GM12878 (cell line): ENCODE measurements around the gene LORICRIN. TPM values are rescaled to one million over a fixed set of nuclear protein-coding genes. Genes with fewer than 3 reads are reported as not detected.
A peak's percentile ranks its signal among the peaks of the same experiment; 100 is the strongest.

Source experiments
- ASH2L ChIP-seq: fragments of 300-600, 200-600 bp; sonication (generic); IDR thresholded peaks from 2 replicates; pipeline ENCODE4 v1.6.1; 2017; ENCODE audit warnings: low read depth, mild to moderate bottlenecking, borderline replicate concordance
- ATF7 ChIP-seq: fragments of 450-650 bp; IDR thresholded peaks from 2 replicates; pipeline ENCODE4 v1.6.1; 2016; ENCODE audit warnings: low read depth, mild to moderate bottlenecking
- CEBPB ChIP-seq, 2 experiments: fragments of 150-350 bp in 1 of 2; IDR thresholded peaks; 2 replicates each; pipeline ENCODE4 v1.6.1; 2012 to 2014; ENCODE audit warnings: low read depth in 2 of 2, low read length in 2 of 2, borderline replicate concordance in 1 of 2, inconsistent platforms in 1 of 2
- EP300 ChIP-seq, 2 experiments: fragments of 150-350 bp in 1 of 2; IDR thresholded peaks; 2 replicates each; pipeline ENCODE4 v1.6.1; 2011 to 2012; ENCODE audit warnings: low read depth in 2 of 2, low read length in 2 of 2, borderline replicate concordance in 1 of 2, improper control_type of control experiment in 1 of 2, inconsistent platforms in 1 of 2; ENCODE audit not compliant: control insufficient read depth in 1 of 2
- HDAC6 ChIP-seq: fragments of 200-600 bp; sonication (generic); IDR thresholded peaks from one replicate; pipeline ENCODE4 v1.8.0; 2017; ENCODE audit warnings: antibody characterized with exemption; ENCODE audit not compliant: unreplicated experiment
- HDGF ChIP-seq: fragments of 450-650 bp; IDR thresholded peaks from 2 replicates; pipeline ENCODE4 v1.6.1; 2016; ENCODE audit warnings: antibody characterized with exemption
- IKZF1 ChIP-seq: fragments of 450-650 bp; conservative IDR thresholded peaks from 2 replicates; pipeline ENCODE4 v1.6.1; 2017; ENCODE audit warnings: antibody characterized with exemption, mild to moderate bottlenecking
- MTA2 ChIP-seq: fragments of 450-650 bp; IDR thresholded peaks from 2 replicates; pipeline ENCODE4 v1.6.1; 2016; ENCODE audit warnings: low read depth, mild to moderate bottlenecking, moderate library complexity
- MYC ChIP-seq: IDR thresholded peaks from 2 replicates; pipeline ENCODE4 v1.6.1; 2011; ENCODE audit warnings: mild to moderate bottlenecking, low read length, moderate library complexity, inconsistent platforms; ENCODE audit not compliant: insufficient read depth, insufficient replicate concordance, insufficient read length, severe bottlenecking
- NFYA ChIP-seq: IDR thresholded peaks from 2 replicates; pipeline ENCODE4 v1.6.1; 2011; ENCODE audit warnings: low read depth, mild to moderate bottlenecking, low read length, improper control_type of control experiment, borderline replicate concordance
- POU2F2 ChIP-seq: IDR thresholded peaks from 3 replicates; pipeline ENCODE4 v1.6.1; 2011; ENCODE audit warnings: low read depth, mild to moderate bottlenecking, low read length, borderline replicate concordance
- RBBP5 ChIP-seq: fragments of 200-600 bp; sonication (generic); conservative IDR thresholded peaks from 2 replicates; pipeline ENCODE4 v1.6.1; 2016
- RELA ChIP-seq: fragments of 450-650 bp; IDR thresholded peaks from 2 replicates; pipeline ENCODE4 v1.8.0; 2014; ENCODE audit warnings: borderline replicate concordance; ENCODE audit not compliant: partially characterized antibody
- SIN3A ChIP-seq: IDR thresholded peaks from 2 replicates; pipeline ENCODE4 v1.6.1; 2012; ENCODE audit warnings: low read depth, low read length, improper control_type of control experiment
- SMAD5 ChIP-seq: IDR thresholded peaks from 2 replicates; pipeline ENCODE4 v1.6.1; 2016; ENCODE audit warnings: antibody characterized with exemption, low read depth
- TAF1 ChIP-seq: IDR thresholded peaks from 2 replicates; pipeline ENCODE4 v1.6.1; 2011; ENCODE audit warnings: mild to moderate bottlenecking, low read depth, low read length, borderline replicate concordance
- polyA plus RNA-seq, 11 experiments: library from polyadenylated mRNA; depleted of rRNA in 4 of 11; unstranded in 6 of 11; stranded (reverse) in 5 of 11; fragments of >200 nt; fragmentation: Nextera tagmentation in 4 of 11; fragmentation: Illumina TruSeq in 1 of 11; extraction: Ambion mirVana in 4 of 11; extraction: Trizol in 1 of 11; gene quantifications; 1 replicate in 1 of 11; 2 replicates in 10 of 11; pipeline versions ENCODE4 v1.2.1 to v1.2.3, GENCODE V29; 2011 to 2016; ENCODE audit warnings: inconsistent platforms in 2 of 11, missing spikeins in 2 of 11, low read depth in 1 of 11
- total RNA-seq, 4 experiments: library from RNA; depleted of rRNA in 3 of 4; stranded (reverse); fragments of >200 nt in 3 of 4; fragmentation: Illumina TruSeq in 1 of 4; extraction: Trizol in 1 of 4; gene quantifications; 2 replicates each; pipeline versions ENCODE4 v1.2.1 to v1.2.3, GENCODE V29; 2013 to 2021
- TF ChIP-seq, protein P1 (sequence below): fragments of 450-650 bp; IDR thresholded peaks from 2 replicates; pipeline ENCODE4 v1.6.1; 2017; ENCODE audit warnings: mild to moderate bottlenecking, moderate library complexity
- TF ChIP-seq, protein P2 (sequence below): fragments of 450-650 bp; formaldehyde crosslinking; IDR thresholded peaks from 2 replicates; pipeline ENCODE4 v1.5.0; 2022; ENCODE audit warnings: mild to moderate bottlenecking, missing genetic modification characterization
- TF ChIP-seq, protein P3 (sequence below): fragments of 450-650 bp; IDR thresholded peaks from 2 replicates; pipeline ENCODE4 v1.6.1; 2017; ENCODE audit warnings: mild to moderate bottlenecking
- TF ChIP-seq, protein P4 (sequence below): IDR thresholded peaks from 2 replicates; pipeline ENCODE4 v1.6.1; 2011; ENCODE audit warnings: mild to moderate bottlenecking, low read depth, low read length, moderate library complexity; ENCODE audit not compliant: insufficient replicate concordance

Gene LORICRIN
- total and polyA plus RNA-seq, 10 of the 15 experiments (the other 5 are each of a cell fraction or from before 2014, with no cell fraction given): 0.06 to 0.37 TPM; not detected in 8

DNA sequence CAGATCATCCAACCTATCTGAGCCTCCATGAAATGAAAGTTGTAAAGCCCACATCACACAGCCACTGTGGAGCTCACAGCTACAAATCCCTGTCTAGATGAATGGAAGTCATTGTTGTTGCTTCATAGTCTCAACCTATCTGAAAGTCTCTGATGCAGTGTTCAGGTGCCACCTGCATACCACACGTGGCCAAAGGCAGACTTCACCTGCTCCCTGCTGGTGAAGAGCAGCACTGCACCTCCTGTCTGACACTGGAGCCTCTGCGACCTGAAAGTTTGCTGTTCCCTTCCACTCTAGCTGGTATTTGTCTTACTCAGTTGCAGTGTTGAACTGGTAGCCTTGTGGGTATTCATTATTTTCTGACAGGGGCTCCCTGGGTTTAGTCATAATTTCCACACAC is 18.4 kb downstream of the LORICRIN start (continued):
- TF ChIP-seq RELA (no peak), SMAD5 (no peak), MTA2 (no peak), ASH2L (no peak), EP300 (IDR thresholded peaks at IDR 0.05; ENCODE audit: borderline replicate concordance in 1 of 2, control insufficient read depth in 1 of 2, low read depth in 2 of 2, low read length in 2 of 2) (no peak), SIN3A (no peak), IKZF1 (no peak), HDGF (no peak), NFYA (no peak), CEBPB (IDR thresholded peaks at IDR 0.05; ENCODE audit: borderline replicate concordance in 1 of 2, low read depth in 2 of 2, low read length in 2 of 2) (no peak), HDAC6 (no peak), TAF1 (no peak), RBBP5 (no peak), MYC (no peak), POU2F2 (no peak; the same call in 2 of the 3 replicates), ATF7 (no peak)
- TF ChIP-seq, protein P1, sequence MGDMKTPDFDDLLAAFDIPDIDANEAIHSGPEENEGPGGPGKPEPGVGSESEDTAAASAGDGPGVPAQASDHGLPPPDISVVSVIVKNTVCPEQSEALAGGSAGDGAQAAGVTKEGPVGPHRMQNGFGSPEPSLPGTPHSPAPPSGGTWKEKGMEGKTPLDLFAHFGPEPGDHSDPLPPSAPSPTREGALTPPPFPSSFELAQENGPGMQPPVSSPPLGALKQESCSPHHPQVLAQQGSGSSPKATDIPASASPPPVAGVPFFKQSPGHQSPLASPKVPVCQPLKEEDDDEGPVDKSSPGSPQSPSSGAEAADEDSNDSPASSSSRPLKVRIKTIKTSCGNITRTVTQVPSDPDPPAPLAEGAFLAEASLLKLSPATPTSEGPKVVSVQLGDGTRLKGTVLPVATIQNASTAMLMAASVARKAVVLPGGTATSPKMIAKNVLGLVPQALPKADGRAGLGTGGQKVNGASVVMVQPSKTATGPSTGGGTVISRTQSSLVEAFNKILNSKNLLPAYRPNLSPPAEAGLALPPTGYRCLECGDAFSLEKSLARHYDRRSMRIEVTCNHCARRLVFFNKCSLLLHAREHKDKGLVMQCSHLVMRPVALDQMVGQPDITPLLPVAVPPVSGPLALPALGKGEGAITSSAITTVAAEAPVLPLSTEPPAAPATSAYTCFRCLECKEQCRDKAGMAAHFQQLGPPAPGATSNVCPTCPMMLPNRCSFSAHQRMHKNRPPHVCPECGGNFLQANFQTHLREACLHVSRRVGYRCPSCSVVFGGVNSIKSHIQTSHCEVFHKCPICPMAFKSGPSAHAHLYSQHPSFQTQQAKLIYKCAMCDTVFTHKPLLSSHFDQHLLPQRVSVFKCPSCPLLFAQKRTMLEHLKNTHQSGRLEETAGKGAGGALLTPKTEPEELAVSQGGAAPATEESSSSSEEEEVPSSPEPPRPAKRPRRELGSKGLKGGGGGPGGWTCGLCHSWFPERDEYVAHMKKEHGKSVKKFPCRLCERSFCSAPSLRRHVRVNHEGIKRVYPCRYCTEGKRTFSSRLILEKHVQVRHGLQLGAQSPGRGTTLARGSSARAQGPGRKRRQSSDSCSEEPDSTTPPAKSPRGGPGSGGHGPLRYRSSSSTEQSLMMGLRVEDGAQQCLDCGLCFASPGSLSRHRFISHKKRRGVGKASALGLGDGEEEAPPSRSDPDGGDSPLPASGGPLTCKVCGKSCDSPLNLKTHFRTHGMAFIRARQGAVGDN: peak; percentile 21; the same call in 1 of the 2 replicates
- TF ChIP-seq, protein P2, sequence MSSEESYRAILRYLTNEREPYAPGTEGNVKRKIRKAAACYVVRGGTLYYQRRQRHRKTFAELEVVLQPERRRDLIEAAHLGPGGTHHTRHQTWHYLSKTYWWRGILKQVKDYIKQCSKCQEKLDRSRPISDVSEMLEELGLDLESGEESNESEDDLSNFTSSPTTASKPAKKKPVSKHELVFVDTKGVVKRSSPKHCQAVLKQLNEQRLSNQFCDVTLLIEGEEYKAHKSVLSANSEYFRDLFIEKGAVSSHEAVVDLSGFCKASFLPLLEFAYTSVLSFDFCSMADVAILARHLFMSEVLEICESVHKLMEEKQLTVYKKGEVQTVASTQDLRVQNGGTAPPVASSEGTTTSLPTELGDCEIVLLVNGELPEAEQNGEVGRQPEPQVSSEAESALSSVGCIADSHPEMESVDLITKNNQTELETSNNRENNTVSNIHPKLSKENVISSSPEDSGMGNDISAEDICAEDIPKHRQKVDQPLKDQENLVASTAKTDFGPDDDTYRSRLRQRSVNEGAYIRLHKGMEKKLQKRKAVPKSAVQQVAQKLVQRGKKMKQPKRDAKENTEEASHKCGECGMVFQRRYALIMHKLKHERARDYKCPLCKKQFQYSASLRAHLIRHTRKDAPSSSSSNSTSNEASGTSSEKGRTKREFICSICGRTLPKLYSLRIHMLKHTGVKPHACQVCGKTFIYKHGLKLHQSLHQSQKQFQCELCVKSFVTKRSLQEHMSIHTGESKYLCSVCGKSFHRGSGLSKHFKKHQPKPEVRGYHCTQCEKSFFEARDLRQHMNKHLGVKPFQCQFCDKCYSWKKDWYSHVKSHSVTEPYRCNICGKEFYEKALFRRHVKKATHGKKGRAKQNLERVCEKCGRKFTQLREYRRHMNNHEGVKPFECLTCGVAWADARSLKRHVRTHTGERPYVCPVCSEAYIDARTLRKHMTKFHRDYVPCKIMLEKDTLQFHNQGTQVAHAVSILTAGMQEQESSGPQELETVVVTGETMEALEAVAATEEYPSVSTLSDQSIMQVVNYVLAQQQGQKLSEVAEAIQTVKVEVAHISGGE (CRISPR knock-in tag): no peak
- TF ChIP-seq, protein P3, sequence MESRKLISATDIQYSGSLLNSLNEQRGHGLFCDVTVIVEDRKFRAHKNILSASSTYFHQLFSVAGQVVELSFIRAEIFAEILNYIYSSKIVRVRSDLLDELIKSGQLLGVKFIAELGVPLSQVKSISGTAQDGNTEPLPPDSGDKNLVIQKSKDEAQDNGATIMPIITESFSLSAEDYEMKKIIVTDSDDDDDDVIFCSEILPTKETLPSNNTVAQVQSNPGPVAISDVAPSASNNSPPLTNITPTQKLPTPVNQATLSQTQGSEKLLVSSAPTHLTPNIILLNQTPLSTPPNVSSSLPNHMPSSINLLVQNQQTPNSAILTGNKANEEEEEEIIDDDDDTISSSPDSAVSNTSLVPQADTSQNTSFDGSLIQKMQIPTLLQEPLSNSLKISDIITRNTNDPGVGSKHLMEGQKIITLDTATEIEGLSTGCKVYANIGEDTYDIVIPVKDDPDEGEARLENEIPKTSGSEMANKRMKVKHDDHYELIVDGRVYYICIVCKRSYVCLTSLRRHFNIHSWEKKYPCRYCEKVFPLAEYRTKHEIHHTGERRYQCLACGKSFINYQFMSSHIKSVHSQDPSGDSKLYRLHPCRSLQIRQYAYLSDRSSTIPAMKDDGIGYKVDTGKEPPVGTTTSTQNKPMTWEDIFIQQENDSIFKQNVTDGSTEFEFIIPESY: no peak
- TF ChIP-seq, protein P4, sequence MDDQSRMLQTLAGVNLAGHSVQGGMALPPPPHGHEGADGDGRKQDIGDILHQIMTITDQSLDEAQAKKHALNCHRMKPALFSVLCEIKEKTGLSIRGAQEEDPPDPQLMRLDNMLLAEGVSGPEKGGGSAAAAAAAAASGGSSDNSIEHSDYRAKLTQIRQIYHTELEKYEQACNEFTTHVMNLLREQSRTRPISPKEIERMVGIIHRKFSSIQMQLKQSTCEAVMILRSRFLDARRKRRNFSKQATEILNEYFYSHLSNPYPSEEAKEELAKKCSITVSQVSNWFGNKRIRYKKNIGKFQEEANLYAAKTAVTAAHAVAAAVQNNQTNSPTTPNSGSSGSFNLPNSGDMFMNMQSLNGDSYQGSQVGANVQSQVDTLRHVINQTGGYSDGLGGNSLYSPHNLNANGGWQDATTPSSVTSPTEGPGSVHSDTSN: no peak
